Brain microvascular endothelial cell (primary cell): ENCODE measurements around the gene DPF1.
"Not testable (repeated sequence)": the region's sequence is repeated elsewhere in the genome, so short reads cannot be mapped to it uniquely, and the experiment has no call there.

Experiments
- DNase-seq: peaks from one replicate; pipeline ENCODE4 v3.0.0-alpha.2; 2020
- H3K27ac ChIP-seq: fragments of 250-450 bp; sonication (Bioruptor Pico); 2 replicates; pipeline ENCODE4 v1.5.1; 2020; ENCODE audit warnings: mild to moderate bottlenecking, moderate library complexity
- H3K27me3 ChIP-seq: fragments of 250-450 bp; sonication (Bioruptor Pico); replicated peaks from 2 replicates; pipeline ENCODE4 v1.5.1; 2020; ENCODE audit warnings: mild to moderate bottlenecking
- H3K36me3 ChIP-seq: fragments of 250-450 bp; sonication (Bioruptor Pico); replicated peaks from 2 replicates; pipeline ENCODE4 v1.5.1; 2020; ENCODE audit warnings: mild to moderate bottlenecking
- H3K4me3 ChIP-seq: 2 replicates; pipeline ENCODE4 v1.5.1; 2011; ENCODE audit warnings: low read depth, mild to moderate bottlenecking, control low read depth, low read length, moderate library complexity
- in situ Hi-C: cut with HindIII; loops from 2 replicates; pipeline ENCODE4 v1.10.0; 2017; ENCODE audit warnings: low sequenced_read_pairs, low pct_ligation_motif_present
- TF ChIP-seq, protein P1 (sequence below): IDR thresholded peaks from 2 replicates; pipeline ENCODE4 v1.5.1; 2011; ENCODE audit warnings: low read depth, mild to moderate bottlenecking, moderate library complexity, low read length, control low read depth, inconsistent platforms; ENCODE audit errors: missing control alignments

Gene DPF1

DNA sequence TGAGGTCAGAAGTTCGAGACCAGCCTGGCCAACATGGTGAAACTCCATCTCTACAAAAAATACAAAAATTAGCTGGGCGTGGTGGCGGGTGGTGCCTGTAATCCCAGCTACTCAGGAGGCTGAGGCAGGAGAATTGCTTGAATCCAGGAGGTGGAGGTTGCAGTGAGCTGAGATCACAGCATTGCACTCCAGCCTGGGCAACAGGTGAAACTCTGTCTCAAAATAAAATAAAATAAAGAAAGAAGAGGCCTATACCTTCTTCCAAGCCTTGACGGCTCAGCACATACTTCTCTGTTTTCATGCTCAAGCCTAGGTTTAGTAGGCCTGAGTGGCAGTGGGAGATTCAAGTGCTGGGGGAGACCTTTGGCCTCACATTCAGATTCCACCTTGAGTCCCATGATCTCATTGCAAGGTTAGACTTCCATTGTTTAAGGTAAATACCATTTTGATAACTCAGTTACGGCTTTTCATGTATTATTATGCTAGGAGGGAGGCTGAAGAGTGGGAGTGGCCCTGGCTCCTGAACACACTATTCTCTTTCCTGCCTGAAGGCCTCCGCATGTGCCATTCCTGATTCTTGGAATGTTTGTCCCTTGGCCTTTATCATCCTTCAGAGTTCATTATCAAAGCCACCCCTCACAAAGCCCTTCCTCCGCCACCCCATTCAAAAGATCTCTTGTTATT is 38.7 kb upstream of the DPF1 start:
- no peaks in the 10 kb centered on the region for H3K27me3 ChIP-seq
- in situ Hi-C loops, result no loop called here
- no peaks in the 10 kb centered on the region for H3K36me3 ChIP-seq
- H3K27ac ChIP-seq, result no peak overlapping the region
- TF ChIP-seq, protein P1, sequence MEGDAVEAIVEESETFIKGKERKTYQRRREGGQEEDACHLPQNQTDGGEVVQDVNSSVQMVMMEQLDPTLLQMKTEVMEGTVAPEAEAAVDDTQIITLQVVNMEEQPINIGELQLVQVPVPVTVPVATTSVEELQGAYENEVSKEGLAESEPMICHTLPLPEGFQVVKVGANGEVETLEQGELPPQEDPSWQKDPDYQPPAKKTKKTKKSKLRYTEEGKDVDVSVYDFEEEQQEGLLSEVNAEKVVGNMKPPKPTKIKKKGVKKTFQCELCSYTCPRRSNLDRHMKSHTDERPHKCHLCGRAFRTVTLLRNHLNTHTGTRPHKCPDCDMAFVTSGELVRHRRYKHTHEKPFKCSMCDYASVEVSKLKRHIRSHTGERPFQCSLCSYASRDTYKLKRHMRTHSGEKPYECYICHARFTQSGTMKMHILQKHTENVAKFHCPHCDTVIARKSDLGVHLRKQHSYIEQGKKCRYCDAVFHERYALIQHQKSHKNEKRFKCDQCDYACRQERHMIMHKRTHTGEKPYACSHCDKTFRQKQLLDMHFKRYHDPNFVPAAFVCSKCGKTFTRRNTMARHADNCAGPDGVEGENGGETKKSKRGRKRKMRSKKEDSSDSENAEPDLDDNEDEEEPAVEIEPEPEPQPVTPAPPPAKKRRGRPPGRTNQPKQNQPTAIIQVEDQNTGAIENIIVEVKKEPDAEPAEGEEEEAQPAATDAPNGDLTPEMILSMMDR, result no peak
- no peak for DNase-seq
- H3K4me3 ChIP-seq, result no peak overlapping the region

DNA sequence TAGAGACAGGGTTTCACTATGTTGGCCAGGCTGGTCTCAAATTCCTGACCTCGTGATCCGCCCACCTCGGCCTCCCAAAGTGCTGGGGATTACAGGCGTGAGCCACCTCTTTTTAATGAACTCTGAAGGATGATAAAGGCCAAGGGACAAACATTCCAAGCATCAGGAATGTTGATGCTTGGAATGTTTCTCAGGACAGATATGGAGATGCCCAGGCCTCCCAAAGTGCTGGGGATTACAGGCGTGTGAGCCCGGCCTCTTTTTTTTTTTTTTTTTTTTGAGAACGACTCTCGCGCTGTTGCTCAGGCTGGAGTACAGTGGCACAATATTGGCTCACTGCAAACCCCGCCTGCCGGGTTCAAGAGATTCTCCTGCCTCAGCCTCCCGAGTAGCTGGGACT is 37.9 kb upstream of the DPF1 start:
- DNase-seq, in situ Hi-C loops, H3K4me3 ChIP-seq, H3K36me3 ChIP-seq, H3K27me3 ChIP-seq, H3K27ac ChIP-seq: not testable (repeated sequence)

- Histone ChIP-seq H3K27me3 (no peaks in the 10 kb centered on the region), H3K4me3 (peak overlapping the region; percentile 39), H3K27ac (no peak overlapping the region), H3K36me3 (no peaks in the 10 kb centered on the region)
- TF ChIP-seq, protein P1, result no peak
- in situ Hi-C loops, result no loop called here
- DNase-seq, result peak; percentile 67
These were observed 31.5 kb upstream of the DPF1 start for GRCh38 chr19:38255383-38256014.

GRCh38 chr19:38253788-38254187 is 29.8 kb upstream of the DPF1 start:
- H3K36me3 ChIP-seq, result no peaks in the 10 kb centered on the region
- no peak overlapping the region for H3K27ac ChIP-seq
- in situ Hi-C loops, result no loop called here
- no peak for DNase-seq
- TF ChIP-seq, protein P1, result no peak
- no peak overlapping the region for H3K4me3 ChIP-seq
- H3K27me3 ChIP-seq, result no peaks in the 10 kb centered on the region

GRCh38 chr19:38252941-38253691 is 29.1 kb upstream of the DPF1 start:
- Histone ChIP-seq H3K36me3 (no peaks in the 10 kb centered on the region), H3K27me3 (no peaks in the 10 kb centered on the region), H3K27ac (no peak overlapping the region), H3K4me3 (no peak overlapping the region)
- in situ Hi-C loops, result no loop called here
- DNase-seq, result no peak
- TF ChIP-seq, protein P1, result no peak

- Histone ChIP-seq H3K36me3 (no peaks in the 10 kb centered on the region), H3K4me3 (no peak overlapping the region), H3K27ac (no peak overlapping the region), H3K27me3 (no peaks in the 10 kb centered on the region)
- no peak for DNase-seq
- TF ChIP-seq, protein P1, result no peak
- in situ Hi-C loops, result no loop called here
These were observed 28.4 kb upstream of the DPF1 start for GRCh38 chr19:38252385-38252784.
